ENCODE data around the gene MID2.
A peak's percentile ranks its signal among the peaks of the same experiment; 100 is the strongest.

The MID2 gene

GRCh38 chrX:107825698-107826237, at the start of gene MID2:
TSS of gene MID2 (plus strand) at chrX:107825866. CDS start at chrX:107826427, 561 bp downstream.
- H3K4me3 ChIP-seq (ENCODE audit: low read depth, low read length): peak within 1 kb of the TSS; percentile 56
- DNase-seq (ENCODE audit: low read depth): peak; percentile 39
- TF ChIP-seq CTCF (IDR thresholded peaks at IDR 0.05; ENCODE audit: control insufficient read depth, extremely low read depth, insufficient read depth): no peak

GRCh38 chrX:107776649-107777535, 48.8 kb upstream of the MID2 start:
- peak; percentile 71 for TF ChIP-seq CTCF (IDR thresholded peaks at IDR 0.05; ENCODE audit: control insufficient read depth, extremely low read depth, insufficient read depth)
- H3K4me3 ChIP-seq (ENCODE audit: low read depth, low read length): no peak overlapping the region
- DNase-seq (ENCODE audit: low read depth): peak; percentile 80

GRCh38 chrX:107777536-107777832, 48.2 kb upstream of the MID2 start, which contains the start of gene NCBP2L:
TSS of gene NCBP2L (plus strand) at chrX:107777733. CDS start at chrX:107794221, 16,488 bp downstream.
- DNase-seq (ENCODE audit: low read depth): no peak
- H3K4me3 ChIP-seq (ENCODE audit: low read depth, low read length): no peak within 1 kb of the TSS

GRCh38 chrX:107780525-107780924, 45.1 kb upstream of the MID2 start:
- TF ChIP-seq CTCF (IDR thresholded peaks at IDR 0.05; ENCODE audit: control insufficient read depth, extremely low read depth, insufficient read depth): no peak
- DNase-seq (ENCODE audit: low read depth): no peak
- H3K4me3 ChIP-seq (ENCODE audit: low read depth, low read length): no peak overlapping the region

More at GRCh38 chrX:107777536-107777832, 48.2 kb upstream of the MID2 start, which contains the start of gene NCBP2L:
- TF ChIP-seq CTCF (IDR thresholded peaks at IDR 0.05; ENCODE audit: control insufficient read depth, extremely low read depth, insufficient read depth): no peak

- H3K4me3 ChIP-seq (ENCODE audit: low read depth, low read length): no peak overlapping the region
- DNase-seq (ENCODE audit: low read depth): no peak
- TF ChIP-seq CTCF (IDR thresholded peaks at IDR 0.05; ENCODE audit: control insufficient read depth, extremely low read depth, insufficient read depth): no peak
Observed at GRCh38 chrX:107787827-107788226, 37.8 kb upstream of the MID2 start.

- no peak overlapping the region for H3K4me3 ChIP-seq (ENCODE audit: low read depth, low read length)
- DNase-seq (ENCODE audit: low read depth): no peak
- TF ChIP-seq CTCF (IDR thresholded peaks at IDR 0.05; ENCODE audit: control insufficient read depth, extremely low read depth, insufficient read depth): no peak
Observed at GRCh38 chrX:107804427-107804826, 21.2 kb upstream of the MID2 start.

Measured in LNCaP clone FGC (cell line).